T-helper 1 cell treated with Interleukin-12 subunit alpha and Interleukin-12 subunit beta and Interleukin-4 antibody, amounts not matched to agents 30 μg/mL and 1 μg/mL, for 36 hours (primary cell): Measurements from ENCODE around the gene LIFR.
A peak's percentile ranks its signal among the peaks of the same experiment; 100 is the strongest.
"Not testable (repeated sequence)": the region's sequence is repeated elsewhere in the genome, so short reads cannot be mapped to it uniquely, and the experiment has no call there.

ENCODE experiments used
- H3K27ac Mint-ChIP-seq: one replicate; pipeline ENCODE4 v1.8.0; 2021; ENCODE audit warnings: mild to moderate bottlenecking, mixed read lengths
- H3K27me3 Mint-ChIP-seq: one replicate; pipeline ENCODE4 v1.8.0; 2021; ENCODE audit warnings: low read depth, mixed read lengths
- H3K36me3 Mint-ChIP-seq: one replicate; pipeline ENCODE4 v1.8.0; 2021; ENCODE audit warnings: low read depth, mixed read lengths
- H3K4me1 Mint-ChIP-seq: one replicate; pipeline ENCODE4 v1.8.0; 2021; ENCODE audit warnings: low read depth, mixed read lengths
- H3K4me3 Mint-ChIP-seq: one replicate; pipeline ENCODE4 v1.8.0; 2021; ENCODE audit warnings: mild to moderate bottlenecking, moderate library complexity, mixed read lengths
- H3K9me3 Mint-ChIP-seq: one replicate; pipeline ENCODE4 v1.8.0; 2021; ENCODE audit warnings: mixed read lengths

LIFR gene

GRCh38 chr5:38556599-38557307, at the start of gene LIFR:
LIFR (minus strand) TSS chr5:38556646; CDS start chr5:38530647, 25,999 bp downstream.
- Mint-ChIP-seq H3K4me3 (peak within 1 kb of the TSS; percentile 80), H3K27me3 (peaks cover 65% of the 10 kb centered on the region), H3K9me3 (no peaks in the 10 kb centered on the region), H3K4me1 (peaks cover 6% of the 10 kb centered on the region), H3K36me3 (peaks cover 2% of the 10 kb centered on the region), H3K27ac (no peak within 1 kb of the TSS)

- Mint-ChIP-seq H3K9me3 (no peaks in the 10 kb centered on the region), H3K27ac (no peak overlapping the region), H3K36me3 (no peaks in the 10 kb centered on the region), H3K4me3 (no peak overlapping the region), H3K27me3 (no peaks in the 10 kb centered on the region), H3K4me1 (no peaks in the 10 kb centered on the region)
Measured at GRCh38 chr5:38605610-38606009, 49.2 kb upstream of the LIFR start.

GRCh38 chr5:38603691-38604090, 47.2 kb upstream of the LIFR start:
- no peak overlapping the region for H3K27ac Mint-ChIP-seq
- H3K9me3 Mint-ChIP-seq = no peaks in the 10 kb centered on the region

GRCh38 chr5:38602641-38603040, 46.2 kb upstream of the LIFR start:
- Mint-ChIP-seq H3K27me3 (no peaks in the 10 kb centered on the region), H3K9me3 (no peaks in the 10 kb centered on the region), H3K36me3 (no peaks in the 10 kb centered on the region), H3K4me1 (no peaks in the 10 kb centered on the region), H3K27ac (no peak overlapping the region), H3K4me3 (no peak overlapping the region)

More at GRCh38 chr5:38603691-38604090, 47.2 kb upstream of the LIFR start:
- no peaks in the 10 kb centered on the region for H3K36me3 Mint-ChIP-seq
- no peaks in the 10 kb centered on the region for H3K27me3 Mint-ChIP-seq
- H3K4me3 Mint-ChIP-seq = no peak overlapping the region
- no peaks in the 10 kb centered on the region for H3K4me1 Mint-ChIP-seq

DNA sequence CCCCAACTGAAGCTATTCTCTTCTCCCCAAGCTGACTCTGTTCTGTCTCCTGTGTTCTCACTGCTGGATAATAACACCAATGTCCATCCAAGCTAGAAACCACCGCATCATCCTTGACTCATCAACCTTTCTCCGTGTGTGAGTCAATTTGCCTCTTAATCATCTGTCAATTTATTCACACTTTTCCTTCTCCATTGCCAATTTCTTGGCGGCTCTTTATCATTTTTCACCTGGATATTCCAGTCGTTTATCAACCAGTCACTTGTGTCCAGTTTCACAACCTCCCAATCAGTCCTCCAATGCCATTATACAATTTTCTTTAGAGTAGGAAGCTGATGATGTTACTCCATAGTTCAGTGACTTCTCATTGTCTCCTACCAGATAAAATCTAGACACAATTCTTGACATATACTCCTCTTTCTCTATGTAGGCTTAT, 45.4 kb upstream of the LIFR start:
- Mint-ChIP-seq H3K27me3 (no peaks in the 10 kb centered on the region), H3K4me3 (no peak overlapping the region), H3K9me3 (no peaks in the 10 kb centered on the region), H3K4me1 (no peaks in the 10 kb centered on the region), H3K27ac (no peak overlapping the region), H3K36me3 (no peaks in the 10 kb centered on the region)

GRCh38 chr5:38601133-38601862, 44.9 kb upstream of the LIFR start:
- no peaks in the 10 kb centered on the region for H3K27me3 Mint-ChIP-seq
- no peak overlapping the region for H3K4me3 Mint-ChIP-seq
- H3K4me1 Mint-ChIP-seq = no peaks in the 10 kb centered on the region
- no peaks in the 10 kb centered on the region for H3K9me3 Mint-ChIP-seq
- no peak overlapping the region for H3K27ac Mint-ChIP-seq
- H3K36me3 Mint-ChIP-seq = no peaks in the 10 kb centered on the region

DNA sequence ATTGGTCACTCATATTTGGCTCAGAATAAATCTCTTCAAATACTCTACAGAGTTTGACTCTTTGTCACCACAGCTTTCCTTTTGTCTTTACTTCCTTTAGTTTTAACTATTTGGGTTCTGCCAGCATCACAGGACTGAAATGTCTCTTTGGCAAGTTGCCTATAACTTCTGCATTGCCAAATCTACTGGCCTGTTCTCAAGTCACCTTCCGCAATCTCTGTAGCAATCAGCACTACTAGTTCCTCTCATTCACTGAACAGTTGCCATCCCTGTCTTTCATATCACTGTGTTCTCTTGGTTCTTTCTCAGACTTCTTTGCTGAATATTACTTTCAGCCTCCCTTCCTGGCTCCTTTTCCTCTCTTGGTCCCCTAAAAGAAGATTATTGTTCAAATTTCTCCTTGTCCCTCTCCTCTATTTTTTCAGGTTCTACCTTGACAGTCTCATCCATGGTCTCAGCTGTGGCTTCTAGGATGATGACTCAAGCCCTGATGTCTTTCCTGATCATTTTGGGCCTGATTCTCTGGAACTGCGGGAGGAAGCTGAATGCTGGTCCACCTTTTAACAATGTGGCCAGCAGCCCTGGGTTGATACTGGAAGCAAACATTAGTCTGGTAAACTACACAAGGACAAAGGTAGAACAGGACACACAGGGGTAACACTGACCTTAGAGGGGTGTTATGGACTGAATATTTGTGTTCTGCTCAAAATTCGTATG, 44.0 kb upstream of the LIFR start:
- no peaks in the 10 kb centered on the region for H3K4me1 Mint-ChIP-seq
- no peaks in the 10 kb centered on the region for H3K9me3 Mint-ChIP-seq
- H3K27me3 Mint-ChIP-seq = no peaks in the 10 kb centered on the region
- H3K4me3 Mint-ChIP-seq = no peak overlapping the region
- no peaks in the 10 kb centered on the region for H3K36me3 Mint-ChIP-seq
- no peak overlapping the region for H3K27ac Mint-ChIP-seq

GRCh38 chr5:38599751-38600150, 43.3 kb upstream of the LIFR start:
- H3K4me1 Mint-ChIP-seq, H3K4me3 Mint-ChIP-seq, H3K9me3 Mint-ChIP-seq, H3K27ac Mint-ChIP-seq, H3K27me3 Mint-ChIP-seq, H3K36me3 Mint-ChIP-seq: not testable (repeated sequence)

- Mint-ChIP-seq H3K4me3 (no peak overlapping the region), H3K36me3 (no peaks in the 10 kb centered on the region), H3K27ac (no peak overlapping the region), H3K4me1 (no peaks in the 10 kb centered on the region), H3K27me3 (no peaks in the 10 kb centered on the region), H3K9me3 (no peaks in the 10 kb centered on the region)
Measured at GRCh38 chr5:38598994-38599617, 42.7 kb upstream of the LIFR start.

- H3K9me3 Mint-ChIP-seq = no peaks in the 10 kb centered on the region
- H3K27me3 Mint-ChIP-seq = no peaks in the 10 kb centered on the region
- H3K4me1 Mint-ChIP-seq = no peaks in the 10 kb centered on the region
- no peaks in the 10 kb centered on the region for H3K36me3 Mint-ChIP-seq
- no peak overlapping the region for H3K27ac Mint-ChIP-seq
- no peak overlapping the region for H3K4me3 Mint-ChIP-seq
Measured at GRCh38 chr5:38598296-38598993, 42.0 kb upstream of the LIFR start.

DNA sequence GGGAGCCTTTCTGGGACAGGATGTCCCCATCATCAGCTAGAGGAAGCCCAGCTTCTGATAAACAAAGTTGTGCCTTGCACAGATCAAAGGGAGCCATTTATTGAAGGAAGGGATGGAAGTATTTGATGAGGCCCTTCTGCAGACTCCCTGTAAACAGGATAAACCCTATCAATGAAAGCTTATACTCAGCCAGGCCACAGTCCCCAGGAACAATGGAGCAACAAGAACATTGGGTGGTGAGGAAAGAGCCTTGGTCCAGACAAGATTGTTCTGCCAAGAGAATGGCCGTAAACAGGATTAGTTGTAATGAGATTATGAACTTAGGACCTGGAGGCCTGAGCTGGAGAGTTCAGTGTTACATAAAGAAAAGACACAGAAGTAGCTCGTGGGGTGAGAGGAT, 40.5 kb upstream of the LIFR start:
- no peak overlapping the region for H3K4me3 Mint-ChIP-seq
- no peak overlapping the region for H3K27ac Mint-ChIP-seq
- H3K36me3 Mint-ChIP-seq = no peaks in the 10 kb centered on the region
- no peaks in the 10 kb centered on the region for H3K4me1 Mint-ChIP-seq
- H3K9me3 Mint-ChIP-seq = no peaks in the 10 kb centered on the region
- H3K27me3 Mint-ChIP-seq = no peaks in the 10 kb centered on the region

- Mint-ChIP-seq H3K9me3 (no peaks in the 10 kb centered on the region), H3K4me3 (no peak overlapping the region), H3K4me1 (no peaks in the 10 kb centered on the region), H3K27me3 (peaks cover 4% of the 10 kb centered on the region), H3K27ac (no peak overlapping the region), H3K36me3 (no peaks in the 10 kb centered on the region)
Measured at GRCh38 chr5:38595132-38595745, 38.8 kb upstream of the LIFR start.

GRCh38 chr5:38593959-38594358, 37.5 kb upstream of the LIFR start:
- no peak overlapping the region for H3K27ac Mint-ChIP-seq
- H3K4me3 Mint-ChIP-seq = no peak overlapping the region
- no peaks in the 10 kb centered on the region for H3K4me1 Mint-ChIP-seq
- H3K9me3 Mint-ChIP-seq = no peaks in the 10 kb centered on the region
- H3K36me3 Mint-ChIP-seq = no peaks in the 10 kb centered on the region
- H3K27me3 Mint-ChIP-seq = peaks cover 4% of the 10 kb centered on the region

DNA sequence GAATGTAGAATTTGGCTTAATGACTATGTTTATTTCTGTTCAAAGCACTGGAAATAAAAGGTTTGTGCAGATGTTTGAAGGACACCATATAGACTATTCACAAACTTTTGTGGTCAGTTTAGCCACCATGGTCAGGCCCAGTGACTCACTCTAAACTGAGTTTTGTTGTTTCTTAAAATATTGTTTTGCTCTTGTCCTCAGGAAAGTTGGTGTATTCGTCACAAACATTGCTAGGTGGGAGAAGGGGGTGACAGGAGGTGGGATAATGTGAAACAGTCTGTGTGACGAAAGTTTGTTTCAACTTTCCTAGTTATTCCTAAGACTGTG, 35.0 kb upstream of the LIFR start:
- no peaks in the 10 kb centered on the region for H3K36me3 Mint-ChIP-seq

More for the DNA sequence above, 35.0 kb upstream of the LIFR start:
- Mint-ChIP-seq H3K4me3 (no peak overlapping the region), H3K27ac (no peak overlapping the region), H3K27me3 (peaks cover 4% of the 10 kb centered on the region), H3K4me1 (no peaks in the 10 kb centered on the region), H3K9me3 (no peaks in the 10 kb centered on the region)
